ENCODE measurements around the gene ST8SIA4. TPM values are rescaled to one million over a fixed set of nuclear protein-coding genes. Genes with fewer than 3 reads are reported as not detected.

ST8SIA4 gene
- polyA plus RNA-seq, 1 experiment = not detected

DNA sequence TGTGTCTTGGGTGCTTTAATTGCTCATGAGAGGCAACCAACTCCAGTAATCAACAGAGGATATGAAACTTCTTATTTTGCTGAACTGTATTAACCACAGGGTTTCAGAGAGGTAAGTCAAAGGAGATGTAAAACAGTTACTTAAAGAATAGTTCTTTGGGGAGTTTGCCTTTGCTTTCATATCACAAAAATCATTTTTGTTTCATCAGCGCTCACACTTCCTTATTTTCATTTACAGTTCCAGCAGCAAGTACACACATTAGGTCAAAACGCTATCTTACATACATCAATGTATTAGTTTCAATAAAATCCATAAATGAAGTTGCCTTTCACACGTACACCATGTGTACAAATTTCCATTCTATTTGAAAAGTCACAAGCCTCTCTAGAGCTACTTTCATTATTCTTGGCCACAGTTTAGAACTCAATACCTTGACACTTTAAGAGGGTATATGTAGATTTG, 50.1 kb downstream of the ST8SIA4 start:
- ChIA-PET CTCF (interaction anchor here (0.7 kb wide), 1 partner anchor 28 kb away, joined by 3 read pairs; no protein-coding TSS in a partner anchor), POLR2A (no interaction called here)
- no peak for DNase-seq (ENCODE audit: low read depth)
- Histone ChIP-seq H3K4me3 (ENCODE audit: low read depth, low read length) (no peak overlapping the region), H3K36me3 (ENCODE audit: control insufficient read depth, insufficient read depth, low read length) (no peaks in the 10 kb centered on the region), H3K27me3 (ENCODE audit: control insufficient read depth, insufficient read depth, low read length) (no peaks in the 10 kb centered on the region)
- TF ChIP-seq, protein P1, sequence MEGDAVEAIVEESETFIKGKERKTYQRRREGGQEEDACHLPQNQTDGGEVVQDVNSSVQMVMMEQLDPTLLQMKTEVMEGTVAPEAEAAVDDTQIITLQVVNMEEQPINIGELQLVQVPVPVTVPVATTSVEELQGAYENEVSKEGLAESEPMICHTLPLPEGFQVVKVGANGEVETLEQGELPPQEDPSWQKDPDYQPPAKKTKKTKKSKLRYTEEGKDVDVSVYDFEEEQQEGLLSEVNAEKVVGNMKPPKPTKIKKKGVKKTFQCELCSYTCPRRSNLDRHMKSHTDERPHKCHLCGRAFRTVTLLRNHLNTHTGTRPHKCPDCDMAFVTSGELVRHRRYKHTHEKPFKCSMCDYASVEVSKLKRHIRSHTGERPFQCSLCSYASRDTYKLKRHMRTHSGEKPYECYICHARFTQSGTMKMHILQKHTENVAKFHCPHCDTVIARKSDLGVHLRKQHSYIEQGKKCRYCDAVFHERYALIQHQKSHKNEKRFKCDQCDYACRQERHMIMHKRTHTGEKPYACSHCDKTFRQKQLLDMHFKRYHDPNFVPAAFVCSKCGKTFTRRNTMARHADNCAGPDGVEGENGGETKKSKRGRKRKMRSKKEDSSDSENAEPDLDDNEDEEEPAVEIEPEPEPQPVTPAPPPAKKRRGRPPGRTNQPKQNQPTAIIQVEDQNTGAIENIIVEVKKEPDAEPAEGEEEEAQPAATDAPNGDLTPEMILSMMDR (IDR thresholded peaks at IDR 0.05; ENCODE audit: insufficient read depth, low read depth, low read length) = no peak

DNA sequence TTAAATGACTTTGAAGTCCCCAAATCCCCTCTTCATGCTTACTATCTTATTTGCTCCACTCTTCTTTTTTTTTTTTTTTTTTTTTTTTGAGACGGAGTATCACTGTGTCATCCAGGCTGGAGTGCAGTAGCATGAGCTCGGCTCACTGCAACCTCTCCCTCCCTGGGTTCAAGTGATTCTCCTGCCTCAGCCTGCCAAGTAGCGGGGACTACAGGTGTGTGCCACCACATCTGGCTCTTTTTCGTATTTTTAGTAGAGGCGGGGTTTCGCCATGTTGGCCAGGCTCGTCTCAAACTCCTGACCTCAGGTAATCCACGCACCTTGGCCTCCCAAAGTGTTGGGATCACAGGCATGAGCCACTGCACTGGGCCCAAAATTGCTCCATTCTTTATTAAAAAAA, 51.0 kb downstream of the ST8SIA4 start:
- ChIA-PET CTCF (interaction anchor here (0.7 kb wide), 1 partner anchor 27 kb away, joined by 3 read pairs; no protein-coding TSS in a partner anchor), POLR2A (no interaction called here)
- Histone ChIP-seq H3K36me3 (ENCODE audit: control insufficient read depth, insufficient read depth, low read length) (no peaks in the 10 kb centered on the region), H3K4me3 (ENCODE audit: low read depth, low read length) (no peak overlapping the region), H3K27me3 (ENCODE audit: control insufficient read depth, insufficient read depth, low read length) (no peaks in the 10 kb centered on the region)
- TF ChIP-seq, protein P1 (IDR thresholded peaks at IDR 0.05; ENCODE audit: insufficient read depth, low read depth, low read length) = no peak
- no peak for DNase-seq (ENCODE audit: low read depth)

DNA sequence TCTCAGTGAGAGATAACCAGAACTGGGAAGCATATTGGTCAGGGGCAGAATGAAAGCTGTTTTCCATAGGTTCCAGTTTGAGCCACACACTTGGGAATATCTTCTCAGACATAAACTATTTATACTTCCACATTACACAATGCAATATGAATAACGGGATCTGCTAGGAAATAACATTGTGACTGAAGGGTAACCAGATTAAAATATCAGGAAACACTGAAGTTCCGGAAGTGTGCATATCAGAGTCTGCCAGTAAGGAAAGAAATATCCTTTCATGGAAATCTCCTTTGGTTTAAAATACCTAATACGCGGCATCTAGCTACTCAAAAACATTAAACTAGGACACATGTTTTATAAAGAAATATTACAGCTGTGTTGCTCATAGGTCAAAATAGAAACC, 56.3 kb downstream of the ST8SIA4 start:
- ChIA-PET CTCF (no interaction called here), POLR2A (no interaction called here)
- no peak for DNase-seq (ENCODE audit: low read depth)
- no peaks in the 10 kb centered on the region for H3K27me3 ChIP-seq (ENCODE audit: control insufficient read depth, insufficient read depth, low read length)
- no peak overlapping the region for H3K4me3 ChIP-seq (ENCODE audit: low read depth, low read length)
- TF ChIP-seq, protein P1 (IDR thresholded peaks at IDR 0.05; ENCODE audit: insufficient read depth, low read depth, low read length) = no peak
- H3K36me3 ChIP-seq (ENCODE audit: control insufficient read depth, insufficient read depth, low read length) = no peaks in the 10 kb centered on the region

DNA sequence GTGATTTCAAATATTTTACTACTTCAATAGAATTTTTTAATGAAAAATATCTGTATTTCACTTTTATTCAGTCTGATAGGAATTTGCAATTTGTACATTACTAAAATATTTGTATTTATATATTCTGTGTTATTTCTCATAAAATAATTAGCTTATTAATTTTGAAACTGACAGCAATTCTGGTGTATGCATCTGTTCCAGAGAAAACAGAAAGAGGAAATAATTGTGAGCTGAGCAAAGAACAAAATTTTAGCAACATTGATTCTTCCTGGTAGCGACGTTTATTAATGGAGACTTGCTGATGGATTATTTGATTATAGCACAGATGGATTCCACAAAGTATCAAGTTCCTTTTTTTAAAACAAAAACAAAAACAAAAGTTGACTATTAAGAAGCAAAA, 61.0 kb downstream of the ST8SIA4 start:
- Histone ChIP-seq H3K27me3 (ENCODE audit: control insufficient read depth, insufficient read depth, low read length) (no peaks in the 10 kb centered on the region), H3K4me3 (ENCODE audit: low read depth, low read length) (no peak overlapping the region), H3K36me3 (ENCODE audit: control insufficient read depth, insufficient read depth, low read length) (no peaks in the 10 kb centered on the region)
- DNase-seq (ENCODE audit: low read depth) = no peak
- TF ChIP-seq, protein P1 (IDR thresholded peaks at IDR 0.05; ENCODE audit: insufficient read depth, low read depth, low read length) = no peak
- ChIA-PET POLR2A (no interaction called here), CTCF (no interaction called here)

DNA sequence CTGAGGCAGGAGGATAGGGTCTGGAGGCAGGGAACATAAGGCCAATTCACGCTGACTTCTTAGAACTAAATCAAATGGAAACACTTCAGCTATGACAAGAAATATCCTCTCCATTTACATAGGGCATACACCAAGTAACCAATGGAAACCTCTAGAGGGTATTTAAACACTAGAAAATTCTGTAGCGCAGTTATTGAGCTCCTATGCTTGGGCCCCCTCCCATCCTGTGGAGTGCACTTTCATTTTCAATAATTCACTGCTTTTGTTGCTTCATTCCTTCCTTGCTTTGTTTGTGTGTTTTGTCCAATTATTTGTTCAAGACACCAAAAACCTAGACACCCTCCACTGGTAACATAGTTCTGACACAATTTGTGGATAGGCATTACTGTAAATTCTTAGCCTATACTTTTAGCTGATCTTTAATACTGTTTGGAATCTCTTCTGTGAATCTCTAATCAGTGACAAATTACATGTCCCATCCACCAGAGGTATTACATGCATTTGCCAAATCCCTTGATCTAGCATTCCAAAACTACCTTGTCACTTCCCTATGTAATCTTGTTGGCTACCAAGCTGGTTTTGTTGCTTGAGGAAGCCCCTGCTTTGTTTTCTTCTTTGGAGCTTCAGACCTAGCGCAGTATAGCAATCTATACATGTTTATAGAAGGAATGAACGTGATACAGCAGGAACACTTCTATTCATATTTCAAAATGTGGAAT, 61.6 kb downstream of the ST8SIA4 start:
- no peak overlapping the region for H3K4me3 ChIP-seq (ENCODE audit: low read depth, low read length)
- TF ChIP-seq, protein P1 (IDR thresholded peaks at IDR 0.05; ENCODE audit: insufficient read depth, low read depth, low read length) = no peak
- POLR2A ChIA-PET = no interaction called here
- no peak for DNase-seq (ENCODE audit: low read depth)
- H3K27me3 ChIP-seq (ENCODE audit: control insufficient read depth, insufficient read depth, low read length) = no peaks in the 10 kb centered on the region
- no peaks in the 10 kb centered on the region for H3K36me3 ChIP-seq (ENCODE audit: control insufficient read depth, insufficient read depth, low read length)
- CTCF ChIA-PET = no interaction called here

All from BJ (cell line).